ENCODE measurements around the gene KLHL17.
"Not testable (repeated sequence)": the region's sequence is repeated elsewhere in the genome, so short reads cannot be mapped to it uniquely, and the experiment has no call there.

The KLHL17 gene

DNA sequence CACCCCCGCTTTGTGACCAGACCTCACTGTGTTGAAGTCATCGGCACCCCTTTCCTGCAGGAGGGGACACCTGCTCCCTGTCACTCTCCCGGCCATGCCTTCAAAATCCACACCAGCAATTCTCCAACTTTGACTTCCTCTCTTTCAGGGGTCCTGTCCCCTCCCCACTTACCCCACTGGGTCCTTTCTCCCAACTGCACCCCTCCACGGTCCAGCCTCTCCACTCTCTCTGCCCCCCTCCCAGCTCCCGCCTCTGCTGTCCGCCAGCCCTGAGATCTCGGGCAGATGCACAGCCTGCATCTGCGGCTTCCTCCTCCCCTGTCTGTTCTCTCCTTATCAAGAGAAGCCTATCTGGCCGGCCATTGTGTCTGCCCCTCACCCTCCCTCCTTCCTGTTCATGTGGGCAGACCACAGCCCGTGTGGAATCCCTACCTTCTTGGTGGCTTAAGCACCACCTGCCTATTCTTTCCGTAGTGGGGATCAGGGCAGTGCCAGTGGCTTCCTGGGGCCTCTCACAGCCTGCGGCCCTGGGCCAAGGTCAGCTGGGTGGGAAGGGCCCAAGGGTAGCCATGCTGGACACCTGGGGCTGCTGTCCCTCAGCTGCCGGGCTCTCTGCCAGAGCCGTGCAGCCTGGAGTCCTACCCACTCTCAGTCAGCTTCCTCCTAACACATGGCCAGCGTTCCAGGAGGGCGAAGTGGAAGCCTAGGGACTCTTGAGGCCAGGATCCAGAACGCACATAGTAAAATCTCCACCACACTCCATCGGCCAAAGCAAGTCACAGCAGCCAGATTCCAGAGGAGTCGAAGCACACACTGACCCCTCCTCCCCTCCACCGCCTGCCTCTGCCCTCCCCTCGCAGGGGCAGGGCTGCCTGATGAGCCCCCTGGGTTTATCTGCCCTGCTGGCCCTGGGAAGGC is 44.7 kb downstream of the KLHL17 start:
- Histone ChIP-seq H3K9ac (ENCODE audit: low read length in 2 of 2) (peak overlapping the region; percentile 14 to 29), H3K4me3 (ENCODE audit: low read length in 2 of 2) (peak overlapping the region in 1 of 2 donors; percentile 11), H3K9me3 (ENCODE audit: control insufficient read depth in 2 of 2, low read length in 2 of 2) (no peaks in the 10 kb centered on the region), H3K4me1 (ENCODE audit: control insufficient read depth, insufficient read depth, low read length) (peaks cover 25% of the 10 kb centered on the region), H3K27ac (ENCODE audit: low read length) (no peak overlapping the region), H3K27me3 (ENCODE audit: control insufficient read depth in 1 of 2, insufficient read depth in 2 of 2, low read length in 2 of 2) (peaks cover 6 to 13% of the 10 kb centered on the region in 2 donors), H3K36me3 (ENCODE audit: control insufficient read depth in 2 of 2, insufficient read depth in 2 of 2, low read length in 2 of 2) (no peaks in the 10 kb centered on the region)

DNA sequence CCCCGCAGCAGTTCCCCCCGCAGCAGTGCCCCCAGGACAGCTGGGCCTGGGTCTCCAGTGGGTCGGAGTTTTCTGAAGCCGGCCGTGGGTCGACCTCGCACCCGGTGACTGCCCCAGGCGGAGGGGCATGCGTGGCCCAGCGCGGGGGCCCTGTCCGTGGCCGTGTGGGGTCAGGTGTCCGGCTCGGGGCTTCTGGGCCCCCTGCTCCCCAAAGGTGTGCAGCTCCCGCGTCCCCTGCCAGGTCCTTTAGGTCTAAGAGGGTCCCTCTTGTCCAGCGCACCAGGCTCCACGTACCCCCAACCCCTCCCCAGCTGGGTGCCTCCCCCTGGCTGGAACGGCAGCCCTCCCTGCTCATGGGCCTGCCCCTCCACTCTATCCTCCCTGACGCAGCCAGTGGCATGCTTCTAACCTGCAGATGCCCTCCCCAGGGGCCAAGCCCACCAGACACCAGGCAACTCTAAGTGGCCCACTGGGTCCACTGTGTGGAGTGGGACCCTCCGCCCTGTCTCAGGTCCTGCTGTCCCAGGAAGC is 45.5 kb downstream of the KLHL17 start:
- no peak overlapping the region for H3K27ac ChIP-seq (ENCODE audit: low read length)
- no peaks in the 10 kb centered on the region for H3K36me3 ChIP-seq (ENCODE audit: control insufficient read depth in 2 of 2, insufficient read depth in 2 of 2, low read length in 2 of 2)
- H3K27me3 ChIP-seq (ENCODE audit: control insufficient read depth in 1 of 2, insufficient read depth in 2 of 2, low read length in 2 of 2), result peaks cover 5 to 13% of the 10 kb centered on the region in 2 donors
- no peak overlapping the region for H3K9ac ChIP-seq (ENCODE audit: low read length in 2 of 2)
- H3K4me3 ChIP-seq (ENCODE audit: low read length in 2 of 2), result no peak overlapping the region
- H3K4me1 ChIP-seq (ENCODE audit: control insufficient read depth, insufficient read depth, low read length), result peaks cover 21% of the 10 kb centered on the region
- no peaks in the 10 kb centered on the region for H3K9me3 ChIP-seq (ENCODE audit: control insufficient read depth in 2 of 2, low read length in 2 of 2)

DNA sequence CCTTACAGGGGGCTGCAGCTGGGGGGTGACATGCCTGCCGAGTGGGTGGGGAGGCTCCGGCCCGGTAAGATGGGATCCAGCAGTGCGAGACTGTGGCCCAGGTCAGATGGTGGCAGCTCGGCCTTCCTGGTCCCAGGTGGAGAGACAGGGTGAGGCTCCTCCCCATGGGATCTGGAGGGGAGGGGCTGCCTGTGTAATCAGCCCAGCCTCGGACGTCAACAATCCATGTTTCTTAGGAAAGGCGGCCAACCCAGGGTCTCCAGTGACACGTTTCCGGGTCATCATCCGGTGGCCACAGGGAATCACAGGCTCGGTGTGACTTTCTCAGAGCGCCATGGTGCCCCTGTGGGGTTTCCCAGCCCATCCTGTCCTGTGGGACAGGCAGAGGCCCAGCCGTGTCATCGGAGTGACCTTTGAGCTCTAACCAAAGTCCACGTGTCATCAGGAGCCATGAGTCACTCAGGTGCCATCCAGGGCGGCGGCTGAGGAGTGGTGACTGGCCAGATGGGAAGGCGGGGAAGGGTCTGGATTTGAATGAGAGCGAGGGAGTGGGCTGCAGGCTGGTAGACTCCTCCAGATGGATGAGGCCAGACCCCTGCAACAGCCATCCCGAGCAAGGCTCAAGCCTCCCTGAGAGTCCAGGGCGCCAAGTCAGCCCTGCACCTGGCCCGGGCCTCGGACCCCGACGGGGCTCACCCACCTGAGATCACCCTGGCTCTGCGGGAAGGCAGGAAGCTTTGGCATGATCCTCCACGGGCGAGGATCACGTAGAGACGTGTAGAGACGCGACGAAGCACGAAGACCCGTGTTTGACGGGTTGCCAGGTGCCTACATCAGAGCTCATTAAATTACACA is 46.1 kb downstream of the KLHL17 start:
- H3K27me3 ChIP-seq (ENCODE audit: control insufficient read depth in 1 of 2, insufficient read depth in 2 of 2, low read length in 2 of 2), result peaks cover 4 to 13% of the 10 kb centered on the region in 2 donors
- H3K9me3 ChIP-seq (ENCODE audit: control insufficient read depth in 2 of 2, low read length in 2 of 2), result no peaks in the 10 kb centered on the region
- H3K4me3 ChIP-seq (ENCODE audit: low read length in 2 of 2), result no peak overlapping the region
- H3K4me1 ChIP-seq (ENCODE audit: control insufficient read depth, insufficient read depth, low read length), result peaks cover 15% of the 10 kb centered on the region
- no peak overlapping the region for H3K27ac ChIP-seq (ENCODE audit: low read length)
- no peaks in the 10 kb centered on the region for H3K36me3 ChIP-seq (ENCODE audit: control insufficient read depth in 2 of 2, insufficient read depth in 2 of 2, low read length in 2 of 2)
- H3K9ac ChIP-seq (ENCODE audit: low read length in 2 of 2), result no peak overlapping the region

DNA sequence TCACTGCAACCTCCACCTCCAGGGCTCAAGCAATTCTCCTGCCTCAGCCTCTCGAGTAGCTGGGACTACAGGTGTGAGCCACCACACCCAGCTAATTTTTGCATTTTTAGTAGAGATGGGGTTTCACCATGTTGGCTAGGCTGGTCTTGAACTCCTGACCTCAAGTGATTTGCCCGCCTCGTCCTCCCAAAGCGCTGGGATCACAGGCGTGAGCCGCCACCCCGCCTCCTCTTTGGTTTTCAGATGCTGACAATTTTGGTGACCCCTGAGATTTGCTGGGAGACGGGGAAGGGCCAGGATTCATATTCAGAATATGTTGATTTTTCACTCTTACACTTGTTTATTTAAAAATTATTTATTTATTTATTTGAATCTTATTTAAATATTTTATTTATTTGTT is 49.7 kb downstream of the KLHL17 start:
- not testable (repeated sequence) for H3K36me3 ChIP-seq (ENCODE audit: control insufficient read depth in 2 of 2, insufficient read depth in 2 of 2, low read length in 2 of 2); H3K27ac ChIP-seq (ENCODE audit: low read length); H3K9ac ChIP-seq (ENCODE audit: low read length in 2 of 2); H3K9me3 ChIP-seq (ENCODE audit: control insufficient read depth in 2 of 2, low read length in 2 of 2); H3K4me3 ChIP-seq (ENCODE audit: low read length in 2 of 2)
- Histone ChIP-seq H3K27me3 (ENCODE audit: control insufficient read depth in 1 of 2, insufficient read depth in 2 of 2, low read length in 2 of 2) (peaks cover 4 to 13% of the 10 kb centered on the region in 2 donors), H3K4me1 (ENCODE audit: control insufficient read depth, insufficient read depth, low read length) (peaks cover 29% of the 10 kb centered on the region)

DNA sequence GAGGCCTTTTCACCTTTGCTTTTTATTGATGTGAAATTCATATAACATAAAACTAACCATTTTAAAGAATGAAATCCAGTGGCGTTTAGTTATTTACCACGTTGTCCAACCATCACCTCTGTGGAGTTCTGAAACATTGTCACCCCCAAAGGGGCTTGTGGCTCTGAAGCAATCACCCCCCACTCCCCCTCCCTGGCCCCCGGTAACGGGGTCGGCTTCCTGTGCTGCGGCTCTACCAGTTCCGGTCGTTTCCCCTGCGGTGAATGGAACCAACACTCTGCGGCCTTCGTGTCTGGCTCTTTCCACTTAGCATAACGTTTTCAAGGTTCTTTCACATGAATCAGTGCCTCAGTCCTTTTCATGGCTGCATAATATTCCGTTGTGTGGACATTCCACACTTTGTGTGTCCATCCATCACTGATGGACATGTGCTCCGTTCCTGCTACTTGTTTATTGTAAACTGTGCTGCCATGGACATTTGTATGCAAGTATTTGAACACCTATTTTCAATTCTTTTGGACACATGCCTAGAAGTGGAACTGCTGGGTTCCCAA is 51.1 kb downstream of the KLHL17 start:
- Histone ChIP-seq H3K27me3 (ENCODE audit: control insufficient read depth in 1 of 2, insufficient read depth in 2 of 2, low read length in 2 of 2) (peaks cover 1 to 6% of the 10 kb centered on the region in 2 donors), H3K9me3 (ENCODE audit: control insufficient read depth in 2 of 2, low read length in 2 of 2) (no peaks in the 10 kb centered on the region), H3K9ac (ENCODE audit: low read length in 2 of 2) (no peak overlapping the region), H3K4me3 (ENCODE audit: low read length in 2 of 2) (no peak overlapping the region), H3K27ac (ENCODE audit: low read length) (no peak overlapping the region), H3K36me3 (ENCODE audit: control insufficient read depth in 2 of 2, insufficient read depth in 2 of 2, low read length in 2 of 2) (no peaks in the 10 kb centered on the region), H3K4me1 (ENCODE audit: control insufficient read depth, insufficient read depth, low read length) (peaks cover 21% of the 10 kb centered on the region)

DNA sequence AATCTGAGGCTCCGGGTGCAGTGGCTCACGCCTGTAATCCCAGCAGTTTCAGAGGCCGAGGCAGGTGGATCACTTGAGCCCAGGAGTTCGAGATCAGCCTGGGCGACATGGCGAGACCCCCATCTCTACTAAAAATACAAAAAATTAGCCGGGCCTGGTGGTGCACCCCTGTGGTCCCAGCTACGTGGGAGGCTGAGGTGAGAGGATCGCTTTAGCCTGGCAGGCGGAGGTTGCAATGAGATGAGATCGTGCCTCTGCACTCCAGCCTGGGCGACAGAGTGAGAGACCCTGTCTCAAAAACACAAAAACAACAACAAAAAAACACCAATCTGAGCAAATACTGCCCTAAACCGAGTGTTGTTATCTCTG is 52.3 kb downstream of the KLHL17 start:
- peak overlapping the region; percentile 76 for H3K27ac ChIP-seq (ENCODE audit: low read length)
- not testable (repeated sequence) for H3K36me3 ChIP-seq (ENCODE audit: control insufficient read depth in 2 of 2, insufficient read depth in 2 of 2, low read length in 2 of 2); H3K27me3 ChIP-seq (ENCODE audit: control insufficient read depth in 1 of 2, insufficient read depth in 2 of 2, low read length in 2 of 2); H3K9me3 ChIP-seq (ENCODE audit: control insufficient read depth in 2 of 2, low read length in 2 of 2)
- peaks cover 21% of the 10 kb centered on the region for H3K4me1 ChIP-seq (ENCODE audit: control insufficient read depth, insufficient read depth, low read length)
- peak overlapping the region; percentile 70 to 74 for H3K9ac ChIP-seq (ENCODE audit: low read length in 2 of 2)
- peak overlapping the region; percentile 91 to 93 for H3K4me3 ChIP-seq (ENCODE audit: low read length in 2 of 2)

DNA sequence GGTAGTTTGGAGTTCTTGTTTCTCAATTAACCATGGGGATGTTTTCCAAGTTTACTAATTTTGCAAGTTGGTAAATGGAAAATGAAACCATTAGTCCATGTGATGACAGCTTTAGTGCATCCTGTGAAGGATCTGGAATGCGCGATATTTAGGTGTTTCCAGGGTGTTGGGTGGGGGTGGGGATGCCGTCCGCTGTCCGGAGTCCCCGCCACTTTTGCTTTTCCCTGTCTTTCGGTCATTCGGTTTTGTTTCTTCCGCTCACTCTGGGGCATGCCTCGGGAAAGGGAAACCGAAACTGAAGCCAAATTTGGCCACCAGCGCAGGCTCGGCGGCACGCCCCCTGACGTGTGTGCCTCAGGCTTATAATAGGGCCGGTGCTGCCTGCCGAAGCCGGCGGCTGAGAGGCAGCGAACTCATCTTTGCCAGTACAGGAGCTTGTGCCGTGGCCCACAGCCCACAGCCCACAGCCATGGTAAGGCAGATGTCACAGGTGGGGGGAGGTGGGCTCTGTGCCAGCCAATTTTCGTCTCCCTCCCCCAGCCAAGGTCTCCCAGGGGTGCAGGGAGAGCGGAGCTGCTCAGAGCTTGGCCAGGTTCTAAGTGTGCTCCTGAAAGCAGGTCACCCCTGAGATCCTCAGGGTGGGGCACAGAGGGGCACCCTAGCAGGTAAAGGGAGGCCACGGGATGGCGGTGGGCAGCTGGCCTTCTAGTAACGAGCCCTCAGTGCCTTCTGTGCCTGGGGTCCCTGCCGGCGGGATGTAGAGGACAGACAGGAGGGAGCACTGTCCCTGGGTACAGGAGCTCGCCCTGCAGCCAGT is 52.9 kb downstream of the KLHL17 start, which contains the start of gene ISG15:
ISG15 (plus strand) TSS at position 393 of the 817 bp plus-strand sequence; CDS start at position 470, 77 bp downstream.
- Histone ChIP-seq H3K36me3 (ENCODE audit: control insufficient read depth in 2 of 2, insufficient read depth in 2 of 2, low read length in 2 of 2) (no peaks in the 10 kb centered on the region), H3K27ac (ENCODE audit: low read length) (peak within 1 kb of the TSS; percentile 76), H3K4me1 (ENCODE audit: control insufficient read depth, insufficient read depth, low read length) (peaks cover 21% of the 10 kb centered on the region), H3K9me3 (ENCODE audit: control insufficient read depth in 2 of 2, low read length in 2 of 2) (no peaks in the 10 kb centered on the region), H3K4me3 (ENCODE audit: low read length in 2 of 2) (peak within 1 kb of the TSS; percentile 91 to 93), H3K27me3 (ENCODE audit: control insufficient read depth in 1 of 2, insufficient read depth in 2 of 2, low read length in 2 of 2) (no peaks in the 10 kb centered on the region), H3K9ac (ENCODE audit: low read length in 2 of 2) (peak within 1 kb of the TSS; percentile 70 to 81)

DNA sequence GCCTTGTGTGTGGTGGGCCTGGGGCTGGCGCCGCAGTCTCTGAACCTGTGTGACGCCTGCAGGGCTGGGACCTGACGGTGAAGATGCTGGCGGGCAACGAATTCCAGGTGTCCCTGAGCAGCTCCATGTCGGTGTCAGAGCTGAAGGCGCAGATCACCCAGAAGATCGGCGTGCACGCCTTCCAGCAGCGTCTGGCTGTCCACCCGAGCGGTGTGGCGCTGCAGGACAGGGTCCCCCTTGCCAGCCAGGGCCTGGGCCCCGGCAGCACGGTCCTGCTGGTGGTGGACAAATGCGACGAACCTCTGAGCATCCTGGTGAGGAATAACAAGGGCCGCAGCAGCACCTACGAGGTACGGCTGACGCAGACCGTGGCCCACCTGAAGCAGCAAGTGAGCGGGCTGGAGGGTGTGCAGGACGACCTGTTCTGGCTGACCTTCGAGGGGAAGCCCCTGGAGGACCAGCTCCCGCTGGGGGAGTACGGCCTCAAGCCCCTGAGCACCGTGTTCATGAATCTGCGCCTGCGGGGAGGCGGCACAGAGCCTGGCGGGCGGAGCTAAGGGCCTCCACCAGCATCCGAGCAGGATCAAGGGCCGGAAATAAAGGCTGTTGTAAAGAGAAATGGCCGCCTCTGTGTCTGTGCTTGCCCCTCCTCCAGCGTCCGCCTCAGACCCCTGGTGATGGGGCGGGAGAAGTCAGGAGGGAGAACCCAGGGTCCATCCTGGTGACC is 53.7 kb downstream of the KLHL17 start:
- peak overlapping the region; percentile 70 to 81 for H3K9ac ChIP-seq (ENCODE audit: low read length in 2 of 2)
- H3K9me3 ChIP-seq (ENCODE audit: control insufficient read depth in 2 of 2, low read length in 2 of 2), result no peaks in the 10 kb centered on the region
- peak overlapping the region; percentile 76 for H3K27ac ChIP-seq (ENCODE audit: low read length)
- H3K4me3 ChIP-seq (ENCODE audit: low read length in 2 of 2), result peak overlapping the region; percentile 91 to 93
- H3K4me1 ChIP-seq (ENCODE audit: control insufficient read depth, insufficient read depth, low read length), result peaks cover 21% of the 10 kb centered on the region
- H3K27me3 ChIP-seq (ENCODE audit: control insufficient read depth in 1 of 2, insufficient read depth in 2 of 2, low read length in 2 of 2), result no peaks in the 10 kb centered on the region
- H3K36me3 ChIP-seq (ENCODE audit: control insufficient read depth in 2 of 2, insufficient read depth in 2 of 2, low read length in 2 of 2), result no peaks in the 10 kb centered on the region

DNA sequence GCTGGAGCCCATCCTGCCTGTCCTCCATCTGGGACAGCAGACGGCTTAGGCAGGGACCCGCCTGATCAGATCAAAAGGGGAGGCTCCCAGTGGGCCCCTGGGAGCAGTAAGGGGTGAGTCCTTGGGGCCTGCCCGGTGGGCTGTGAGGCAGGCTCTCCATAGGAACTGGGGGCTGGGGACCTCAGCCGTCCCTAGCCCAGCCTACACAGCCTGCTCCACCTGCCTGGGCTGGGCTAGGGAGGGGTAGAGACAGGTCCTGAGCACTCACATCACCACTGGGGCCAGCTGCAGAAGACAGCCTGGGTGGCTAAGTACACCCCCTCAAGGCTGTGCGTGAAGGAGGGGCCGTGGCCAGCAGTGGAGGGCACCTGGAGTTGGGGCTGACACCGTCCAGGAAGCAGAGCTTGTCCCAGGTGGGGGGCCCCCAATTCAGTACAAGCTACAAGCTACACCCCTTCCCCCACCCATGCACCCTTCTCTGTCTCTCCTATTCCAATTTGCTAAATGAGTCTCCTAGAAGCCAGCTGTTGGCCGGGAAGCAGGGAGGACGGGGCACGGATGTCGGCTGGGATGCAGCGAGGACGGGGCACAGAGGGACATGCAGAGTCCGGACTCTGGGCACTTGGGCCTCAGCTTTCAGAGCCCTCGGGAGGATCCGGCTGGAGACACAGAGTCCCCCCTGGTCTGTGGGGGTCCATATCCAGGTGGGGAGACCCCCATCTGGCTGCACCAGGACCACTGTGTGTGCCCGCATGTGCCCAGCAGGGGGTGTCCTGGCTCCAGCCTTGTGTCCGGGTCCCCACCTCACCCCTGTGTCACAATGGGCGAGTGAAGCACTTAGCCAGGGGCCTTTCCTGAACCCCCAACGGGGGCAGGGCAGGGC is 54.7 kb downstream of the KLHL17 start:
- Histone ChIP-seq H3K9me3 (ENCODE audit: control insufficient read depth in 2 of 2, low read length in 2 of 2) (no peaks in the 10 kb centered on the region), H3K36me3 (ENCODE audit: control insufficient read depth in 2 of 2, insufficient read depth in 2 of 2, low read length in 2 of 2) (no peaks in the 10 kb centered on the region), H3K4me3 (ENCODE audit: low read length in 2 of 2) (no peak overlapping the region), H3K27me3 (ENCODE audit: control insufficient read depth in 1 of 2, insufficient read depth in 2 of 2, low read length in 2 of 2) (no peaks in the 10 kb centered on the region), H3K4me1 (ENCODE audit: control insufficient read depth, insufficient read depth, low read length) (peaks cover 21% of the 10 kb centered on the region), H3K9ac (ENCODE audit: low read length in 2 of 2) (no peak overlapping the region), H3K27ac (ENCODE audit: low read length) (no peak overlapping the region)
